Activated CD8-positive, alpha-beta memory T cell treated with anti-CD3 and anti-CD28 coated beads, Interleukin-2, amount 10 ng/mL, durations not matched to agents 7 days and 5 days (primary cell): ENCODE results near the gene SNAPIN. TPM values are rescaled to one million over a fixed set of nuclear protein-coding genes. Genes with fewer than 3 reads are reported as not detected.

Experiments
- ATAC-seq: fragments of 150-1000 bp; cut with Tn5 transposase; one replicate; pipeline ENCODE4 v1.10.0; 2021; ENCODE audit warnings: moderate library complexity
- CTCF ChIA-PET: fragments of 350-600 bp; sonication (Branson Sonifier 250); formaldehyde crosslinking; loops from one replicate; lab custom pipeline; 2021; ENCODE audit warnings: antibody characterized with exemption; lab: Charles Lee
- DNase-seq: peaks from one replicate; pipeline ENCODE4 v3.0.0-alpha.2; 2020
- H3K27ac Mint-ChIP-seq: one replicate; pipeline ENCODE4 v1.8.0; 2021; ENCODE audit warnings: mild to moderate bottlenecking, mixed read lengths
- H3K27me3 Mint-ChIP-seq: one replicate; pipeline ENCODE4 v1.8.0; 2021; ENCODE audit warnings: mixed read lengths
- H3K36me3 Mint-ChIP-seq: one replicate; pipeline ENCODE4 v1.8.0; 2021; ENCODE audit warnings: mild to moderate bottlenecking, mixed read lengths
- H3K4me1 Mint-ChIP-seq: one replicate; pipeline ENCODE4 v1.8.0; 2021; ENCODE audit warnings: mixed read lengths
- H3K4me3 Mint-ChIP-seq: one replicate; pipeline ENCODE4 v1.8.0; 2021; ENCODE audit warnings: mild to moderate bottlenecking, moderate library complexity, mixed read lengths
- H3K9me3 Mint-ChIP-seq: one replicate; pipeline ENCODE4 v1.8.0; 2022; ENCODE audit warnings: low read depth, mixed read lengths
- total RNA-seq, 2 experiments: library from RNA; stranded (reverse); gene quantifications; one replicate each; pipeline ENCODE4 v1.2.3, GENCODE V29; 2021

Gene SNAPIN
- total RNA-seq, 2 experiments from 2014 or later = 30.7 to 34.2 TPM

DNA sequence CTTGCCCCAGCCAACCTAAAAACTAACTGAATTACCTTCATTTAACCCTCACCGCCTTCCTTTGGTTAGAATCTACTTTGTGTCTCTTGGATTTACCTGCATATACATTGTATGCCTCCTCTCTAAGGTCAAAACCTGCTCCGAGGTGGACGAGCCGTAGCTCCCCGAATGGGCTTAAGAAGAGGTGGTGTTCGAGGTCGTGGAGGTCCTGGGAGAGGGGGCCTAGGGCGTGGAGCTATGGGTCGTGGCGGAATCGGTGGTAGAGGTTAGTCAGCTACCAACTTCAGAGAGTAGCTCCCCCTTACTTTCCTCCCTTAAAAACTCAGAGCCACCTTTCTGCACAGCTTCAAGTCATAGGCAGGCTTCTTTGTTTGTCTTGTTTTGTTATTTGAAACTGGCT lies 15.4 kb upstream of the SNAPIN start:
- ATAC-seq (no peak), DNase-seq (no peak)
- peaks cover 29% of the 10 kb centered on the region for H3K4me1 Mint-ChIP-seq
- no peaks in the 10 kb centered on the region for H3K9me3 Mint-ChIP-seq
- no peaks in the 10 kb centered on the region for H3K27me3 Mint-ChIP-seq
- CTCF ChIA-PET = interaction anchor here (0.9 to 1.6 kb wide), 4 partner anchors 9 to 37 kb away, joined by 3 to 6 read pairs (median 4); partner anchors contain the start of gene CHTOP
- peaks cover 69% of the 10 kb centered on the region for H3K36me3 Mint-ChIP-seq
- H3K4me3 Mint-ChIP-seq = no peak overlapping the region
- H3K27ac Mint-ChIP-seq = no peak overlapping the region

GRCh38 chr1:153643816-153644215 lies 14.7 kb upstream of the SNAPIN start:
- CTCF ChIA-PET = interaction anchor here (1.0 to 1.6 kb wide), 3 partner anchors 9 to 36 kb away, joined by 3 to 6 read pairs (median 5); partner anchors contain the start of gene CHTOP
- Mint-ChIP-seq H3K9me3 (no peaks in the 10 kb centered on the region), H3K36me3 (peaks cover 64% of the 10 kb centered on the region), H3K4me1 (peaks cover 29% of the 10 kb centered on the region), H3K27ac (no peak overlapping the region), H3K27me3 (no peaks in the 10 kb centered on the region), H3K4me3 (no peak overlapping the region)
- no peak for DNase-seq
- no peak for ATAC-seq

DNA sequence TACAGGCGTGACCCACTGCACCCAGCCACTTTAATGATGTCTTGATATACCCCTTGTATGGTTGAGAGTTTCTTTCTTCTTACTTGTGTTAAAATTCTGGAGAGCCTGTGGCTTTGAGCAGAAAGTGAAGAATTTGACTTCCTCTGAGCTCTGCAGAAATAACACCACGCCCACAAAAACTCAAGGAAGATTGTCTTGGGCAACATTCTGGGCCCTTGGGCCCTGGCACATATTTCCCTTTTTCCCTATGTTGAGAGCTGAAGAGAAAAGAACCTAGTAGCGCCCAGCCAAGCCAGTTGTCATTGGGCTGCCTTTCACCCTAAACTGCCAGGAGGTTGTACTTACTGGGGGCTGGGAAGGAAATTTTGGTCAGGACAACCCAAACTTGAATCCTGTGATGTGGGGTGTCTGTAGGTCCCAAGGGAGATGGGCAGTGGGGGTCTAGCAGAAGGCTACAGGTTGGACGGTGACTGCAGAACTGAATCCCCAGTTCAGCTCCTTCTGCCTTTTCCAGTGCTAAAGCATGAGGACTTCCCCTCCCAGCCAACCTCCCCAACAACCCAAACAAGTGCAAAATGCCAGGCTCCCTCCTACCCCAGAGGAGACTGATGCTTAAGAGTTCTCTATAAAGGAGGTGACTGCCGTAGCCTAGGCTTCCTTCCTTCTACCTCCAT lies 11.7 kb upstream of the SNAPIN start:
- Mint-ChIP-seq H3K4me3 (no peak overlapping the region), H3K9me3 (no peaks in the 10 kb centered on the region), H3K36me3 (peaks cover 46% of the 10 kb centered on the region), H3K4me1 (peaks cover 33% of the 10 kb centered on the region), H3K27me3 (no peaks in the 10 kb centered on the region), H3K27ac (peak overlapping the region; percentile 63)
- ATAC-seq (no peak), DNase-seq (no peak)
- CTCF ChIA-PET = interaction anchor here (0.9 to 1.7 kb wide), 2 partner anchors 10 to 113 kb away, joined by 3 to 5 read pairs; no protein-coding TSS in a partner anchor

GRCh38 chr1:153647346-153647714 lies 11.2 kb upstream of the SNAPIN start:
- peaks cover 30% of the 10 kb centered on the region for H3K4me1 Mint-ChIP-seq
- H3K36me3 Mint-ChIP-seq = peaks cover 43% of the 10 kb centered on the region
- no peaks in the 10 kb centered on the region for H3K9me3 Mint-ChIP-seq
- H3K4me3 Mint-ChIP-seq = no peak overlapping the region
- CTCF ChIA-PET = interaction anchor here (0.9 to 1.7 kb wide), 2 partner anchors 10 to 114 kb away, joined by 3 to 5 read pairs; no protein-coding TSS in a partner anchor
- ATAC-seq (no peak), DNase-seq (no peak)
- H3K27ac Mint-ChIP-seq = no peak overlapping the region
- H3K27me3 Mint-ChIP-seq = no peaks in the 10 kb centered on the region

GRCh38 chr1:153648000-153648643 lies 10.4 kb upstream of the SNAPIN start:
- Mint-ChIP-seq H3K9me3 (no peaks in the 10 kb centered on the region), H3K27ac (no peak overlapping the region), H3K4me3 (no peak overlapping the region), H3K36me3 (peaks cover 36% of the 10 kb centered on the region), H3K4me1 (peaks cover 28% of the 10 kb centered on the region), H3K27me3 (no peaks in the 10 kb centered on the region)
- DNase-seq = no peak
- no peak for ATAC-seq
- CTCF ChIA-PET = no interaction called here

- Mint-ChIP-seq H3K27me3 (no peaks in the 10 kb centered on the region), H3K27ac (peak overlapping the region; percentile 9), H3K4me3 (no peak overlapping the region), H3K4me1 (peaks cover 22% of the 10 kb centered on the region), H3K9me3 (no peaks in the 10 kb centered on the region), H3K36me3 (peaks cover 26% of the 10 kb centered on the region)
- CTCF ChIA-PET = interaction anchor here (0.6 kb wide), 1 partner anchor 21 kb away, joined by 3 read pairs; the partner anchor contains the start of gene S100A1
- ATAC-seq = peak; percentile 24
- no peak for DNase-seq
Measured at GRCh38 chr1:153649137-153649862, 9.2 kb upstream of the SNAPIN start.

- no peak overlapping the region for H3K4me3 Mint-ChIP-seq
- H3K36me3 Mint-ChIP-seq = peaks cover 22% of the 10 kb centered on the region
- DNase-seq (no peak), ATAC-seq (no peak)
- peak overlapping the region; percentile 9 for H3K27ac Mint-ChIP-seq
- H3K27me3 Mint-ChIP-seq = no peaks in the 10 kb centered on the region
- H3K9me3 Mint-ChIP-seq = no peaks in the 10 kb centered on the region
- CTCF ChIA-PET = interaction anchor here (0.6 kb wide), 1 partner anchor 22 kb away, joined by 3 read pairs; the partner anchor contains the start of gene S100A1
- peaks cover 22% of the 10 kb centered on the region for H3K4me1 Mint-ChIP-seq
Measured at GRCh38 chr1:153649863-153650235, 8.7 kb upstream of the SNAPIN start.

GRCh38 chr1:153651771-153652170 lies 6.7 kb upstream of the SNAPIN start:
- DNase-seq = no peak
- CTCF ChIA-PET = interaction anchor here (0.7 to 1.0 kb wide), 2 partner anchors 20 to 335 kb away, joined by 3 read pairs; partner anchors contain the start of gene RAB13
- H3K4me1 Mint-ChIP-seq = peaks cover 8% of the 10 kb centered on the region
- no peak overlapping the region for H3K4me3 Mint-ChIP-seq
- peaks cover 4% of the 10 kb centered on the region for H3K36me3 Mint-ChIP-seq
- H3K9me3 Mint-ChIP-seq = no peaks in the 10 kb centered on the region
- no peak for ATAC-seq
- no peaks in the 10 kb centered on the region for H3K27me3 Mint-ChIP-seq
- no peak overlapping the region for H3K27ac Mint-ChIP-seq

DNA sequence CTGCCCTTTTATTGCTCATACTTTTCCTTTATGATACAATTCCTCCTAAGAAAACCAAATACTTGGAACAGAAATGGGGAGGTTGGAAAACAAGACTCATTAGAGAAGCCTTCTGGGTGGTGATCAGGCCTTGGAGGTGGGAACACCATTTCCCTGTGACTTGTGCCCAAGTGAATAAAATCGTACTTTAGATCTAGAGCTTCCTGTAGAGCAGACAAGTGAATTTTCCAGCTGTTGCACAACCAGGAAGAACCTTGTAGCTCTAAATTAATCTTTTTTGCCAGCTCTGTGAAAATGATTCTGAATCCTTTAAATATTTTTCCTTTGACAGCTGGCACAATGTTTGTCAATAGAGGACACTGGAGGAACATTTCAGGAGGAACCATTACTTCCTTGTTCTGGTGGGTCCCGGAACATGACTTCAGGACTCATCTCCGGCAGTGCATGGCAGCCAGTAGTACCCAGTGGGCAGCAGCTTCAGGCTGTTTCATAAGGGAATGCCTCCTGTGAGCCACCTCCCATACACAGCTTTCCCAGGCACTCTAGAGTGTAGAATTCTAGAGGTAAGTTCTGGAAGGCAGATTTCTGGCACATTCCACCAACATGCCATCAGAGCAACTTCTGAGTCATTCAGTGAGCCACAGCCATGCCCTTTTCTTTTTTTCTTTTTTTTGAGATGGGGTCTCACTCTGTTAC lies 5.5 kb upstream of the SNAPIN start:
- Mint-ChIP-seq H3K27me3 (no peaks in the 10 kb centered on the region), H3K4me1 (peaks cover 9% of the 10 kb centered on the region), H3K36me3 (no peaks in the 10 kb centered on the region), H3K4me3 (no peak overlapping the region), H3K27ac (no peak overlapping the region), H3K9me3 (no peaks in the 10 kb centered on the region)
- ATAC-seq (no peak), DNase-seq (no peak)
- CTCF ChIA-PET = interaction anchor here (0.7 kb wide), 1 partner anchor 19 kb away, joined by 3 read pairs; the partner anchor contains the start of gene CHTOP

GRCh38 chr1:153655333-153655732 lies 3.2 kb upstream of the SNAPIN start:
- H3K27ac Mint-ChIP-seq = no peak overlapping the region
- H3K4me1 Mint-ChIP-seq = peaks cover 13% of the 10 kb centered on the region
- H3K4me3 Mint-ChIP-seq = no peak overlapping the region
- H3K9me3 Mint-ChIP-seq = no peaks in the 10 kb centered on the region
- CTCF ChIA-PET = interaction anchor here (1.9 kb wide), 1 partner anchor 12 kb away, joined by 6 read pairs; no protein-coding TSS in a partner anchor
- DNase-seq (no peak), ATAC-seq (no peak)
- peaks cover 2% of the 10 kb centered on the region for H3K36me3 Mint-ChIP-seq
- no peaks in the 10 kb centered on the region for H3K27me3 Mint-ChIP-seq

- Mint-ChIP-seq H3K9me3 (no peaks in the 10 kb centered on the region), H3K4me3 (peak overlapping the region; percentile 83), H3K27ac (peak overlapping the region; percentile 87), H3K36me3 (peaks cover 25% of the 10 kb centered on the region), H3K4me1 (peaks cover 14% of the 10 kb centered on the region), H3K27me3 (no peaks in the 10 kb centered on the region)
- CTCF ChIA-PET = interaction anchor here (1.2 to 2.1 kb wide), 3 partner anchors 11 to 148 kb away, joined by 5 to 13 read pairs (median 5); partner anchors contain the start of gene ILF2
- ATAC-seq (no peak), DNase-seq (no peak)
Measured at GRCh38 chr1:153659175-153659534, 652 bp downstream of the SNAPIN start.

- peak overlapping the region; percentile 83 for H3K4me3 Mint-ChIP-seq
- H3K9me3 Mint-ChIP-seq = no peaks in the 10 kb centered on the region
- H3K4me1 Mint-ChIP-seq = peaks cover 14% of the 10 kb centered on the region
- H3K27me3 Mint-ChIP-seq = no peaks in the 10 kb centered on the region
- peaks cover 28% of the 10 kb centered on the region for H3K36me3 Mint-ChIP-seq
- H3K27ac Mint-ChIP-seq = peak overlapping the region; percentile 87
- ATAC-seq (no peak), DNase-seq (no peak)
- CTCF ChIA-PET = interaction anchor here (1.2 to 2.1 kb wide), 3 partner anchors 11 to 149 kb away, joined by 5 to 13 read pairs (median 5); partner anchors contain the start of gene ILF2
Measured at GRCh38 chr1:153659656-153660055, 1.2 kb downstream of the SNAPIN start.
